Muscle of leg (tissue), 11 donors: Measurements from ENCODE around the gene NDUFB2. TPM values are rescaled to one million over a fixed set of nuclear protein-coding genes. Genes with fewer than 3 reads are reported as not detected.

Source experiments
- DNase-seq: peaks from one replicate; pipeline ENCODE4 v3.0.0; 2013
- H3K27ac ChIP-seq: one replicate; pipeline ENCODE4 v1.5.1; 2013; ENCODE audit warnings: mild to moderate bottlenecking, low read length, control low read depth
- H3K27me3 ChIP-seq: one replicate; pipeline ENCODE4 v1.6.1; 2013; ENCODE audit warnings: low read length; ENCODE audit not compliant: control insufficient read depth, insufficient read depth
- H3K36me3 ChIP-seq: one replicate; pipeline ENCODE4 v1.6.1; 2013; ENCODE audit warnings: low read length; ENCODE audit not compliant: control insufficient read depth, insufficient read depth
- H3K4me1 ChIP-seq: one replicate; pipeline ENCODE4 v1.6.1; 2013; ENCODE audit warnings: low read length; ENCODE audit not compliant: control insufficient read depth, insufficient read depth
- H3K4me3 ChIP-seq: one replicate; pipeline ENCODE4 v1.5.1; 2013; ENCODE audit warnings: low read length, control low read depth
- H3K9me3 ChIP-seq: replicated peaks from 2 replicates; pipeline ENCODE4 v1.6.1; 2013; ENCODE audit warnings: low read depth, low read length; ENCODE audit not compliant: control insufficient read depth
- WGBS: methylation state at CpG from one replicate; pipeline ENCODE4 v1.1.5; 2013; ENCODE audit warnings: missing lambda C conversion rate; ENCODE audit not compliant: insufficient coverage; 5-methylcytosine and 5-hydroxymethylcytosine counted together
- polyA plus RNA-seq, 8 donors: library from polyadenylated mRNA; unstranded; fragments of 120-200 nt; gene quantifications; one replicate each; pipeline versions ENCODE4 v1.2.1 to v1.2.3, GENCODE V29; 2013; ENCODE audit warnings: inconsistent platforms in 1 of 8, low replicate concordance in 1 of 8; ENCODE audit not compliant: insufficient read length in 8 of 8, insufficient read depth in 1 of 8
- total RNA-seq: library from RNA; stranded (reverse); fragments of 120-200 nt; gene quantifications from one replicate; pipeline ENCODE4 v1.2.4, GENCODE V29; 2013

The NDUFB2 gene
- total and polyA plus RNA-seq, 9 donors = 147 to 270 (median 166) TPM

GRCh38 chr7:140754506-140754905 lies 58.0 kb downstream of the NDUFB2 start:
- H3K27ac ChIP-seq = no peak overlapping the region

More at GRCh38 chr7:140754506-140754905, 58.0 kb downstream of the NDUFB2 start:
- no CpG with 5 or more reads among the region's 3 CpGs for WGBS
- H3K4me3 ChIP-seq = no peak overlapping the region
- H3K36me3 ChIP-seq = peaks cover 4% of the 10 kb centered on the region
- no peaks in the 10 kb centered on the region for H3K27me3 ChIP-seq
- H3K4me1 ChIP-seq = no peaks in the 10 kb centered on the region
- DNase-seq = no peak
- H3K9me3 ChIP-seq = no peaks in the 10 kb centered on the region

Other genes starting within 250 kb of the NDUFB2 start
- 69.1 TPM for gene MKRN1, start 217.2 kb upstream of the NDUFB2 start, total RNA-seq
- 10 to 100 TPM; 75.8 to 87.3 (median 79.1) TPM for gene MKRN1, start 217.2 kb upstream of the NDUFB2 start, polyA plus RNA-seq
- gene DENND2A, start 55.9 kb upstream of the NDUFB2 start, total RNA-seq = 23.9 TPM
- 10 to 100 TPM; 43.0 to 72.2 (median 50.3) TPM for gene DENND2A, start 55.9 kb upstream of the NDUFB2 start, polyA plus RNA-seq
- gene ADCK2, start 23.8 kb upstream of the NDUFB2 start, total RNA-seq = 14.2 TPM
- 10 to 100 TPM; 11.0 to 18.1 (median 14.3) TPM for gene ADCK2, start 23.8 kb upstream of the NDUFB2 start, polyA plus RNA-seq
- gene BRAF, start 228.2 kb downstream of the NDUFB2 start, total RNA-seq = 19.7 TPM
- gene BRAF, start 228.2 kb downstream of the NDUFB2 start, polyA plus RNA-seq = 10 to 100 TPM in 1 of 8 donors, 1 to 10 TPM in 7; 9.2 to 12.5 (median 9.5) TPM